K562 (cell line): ENCODE measurements around the gene CISD3. TPM values are rescaled to one million over a fixed set of nuclear protein-coding genes. Genes with fewer than 3 reads are reported as not detected.
A peak's percentile ranks its signal among the peaks of the same experiment; 100 is the strongest.

ENCODE experiments used
- BACH1 ChIP-seq: fragments of 200-800 bp; sonication (Bioruptor generic); IDR thresholded peaks from 2 replicates; pipeline ENCODE4 v1.6.1; 2016; ENCODE audit warnings: missing genetic modification characterization, missing compliant biosample characterization
- CAMTA2 ChIP-seq: fragments of 250-450 bp; sonication (Bioruptor Pico); conservative IDR thresholded peaks from 2 replicates; pipeline ENCODE4 v1.5.1; 2022
- CBFA2T3 ChIP-seq: fragments of 450-650 bp; IDR thresholded peaks from 2 replicates; pipeline ENCODE4 v1.6.1; 2017
- DDX20 ChIP-seq: fragments of 450-650 bp; IDR thresholded peaks from 2 replicates; pipeline ENCODE4 v1.6.1; 2016; ENCODE audit warnings: missing genetic modification characterization, low read depth, mild to moderate bottlenecking, missing compliant biosample characterization, moderate library complexity
- EP400 ChIP-seq: fragments of 450-650 bp; IDR thresholded peaks from 2 replicates; pipeline ENCODE4 v1.6.1; 2017; ENCODE audit warnings: antibody characterized with exemption, mild to moderate bottlenecking, moderate library complexity
- HBP1 ChIP-seq: fragments of 450-650 bp; formaldehyde crosslinking; IDR thresholded peaks from 2 replicates; pipeline ENCODE4 v1.4.0; 2022; ENCODE audit warnings: missing genetic modification characterization
- HNRNPLL ChIP-seq: fragments of 200-400 bp; formaldehyde crosslinking; IDR thresholded peaks from 2 replicates; pipeline ENCODE4 v1.6.1; 2017; ENCODE audit warnings: low read length, low read depth, mild to moderate bottlenecking; ENCODE audit not compliant: poor library complexity, severe bottlenecking
- IFI16 ChIP-seq: fragments of 250-450 bp; sonication (Bioruptor Pico); IDR thresholded peaks from 2 replicates; pipeline ENCODE4 v2.1.2; 2022; ENCODE audit warnings: mild to moderate bottlenecking, inconsistent platforms
- MEIS2 ChIP-seq: fragments of 450-650 bp; IDR thresholded peaks from 2 replicates; pipeline ENCODE4 v1.6.1; 2014; ENCODE audit warnings: mild to moderate bottlenecking; ENCODE audit not compliant: partially characterized antibody
- PTRF ChIP-seq: fragments of 450-650 bp; IDR thresholded peaks from 2 replicates; pipeline ENCODE4 v1.6.1; 2016; ENCODE audit warnings: mild to moderate bottlenecking, missing genetic modification characterization, missing compliant biosample characterization
- SIN3B ChIP-seq: fragments of 450-650 bp; IDR thresholded peaks from 2 replicates; pipeline ENCODE4 v1.6.1; 2017; ENCODE audit warnings: low read depth, mild to moderate bottlenecking, moderate library complexity
- STAT5A ChIP-seq: IDR thresholded peaks from 2 replicates; pipeline ENCODE4 v1.6.1; 2012; ENCODE audit warnings: low read length, inconsistent platforms, borderline replicate concordance
- TAF9B ChIP-seq: fragments of 450-650 bp; IDR thresholded peaks from 2 replicates; pipeline ENCODE4 v1.6.1; 2018; ENCODE audit warnings: mild to moderate bottlenecking; ENCODE audit not compliant: partially characterized antibody
- TGIF2 ChIP-seq: sonication (generic); formaldehyde crosslinking; IDR thresholded peaks from 2 replicates; pipeline ENCODE4 v1.8.1; 2022; ENCODE audit warnings: mild to moderate bottlenecking, missing genetic modification reagents, moderate library complexity
- XRCC4 ChIP-seq: IDR thresholded peaks from one replicate; pipeline ENCODE4 v1.6.1; 2011; ENCODE audit not compliant: insufficient read depth, insufficient read length; ENCODE audit errors: extremely low read depth
- ZNF3 ChIP-seq: fragments of 250-450 bp; sonication (Bioruptor Pico); IDR thresholded peaks from 2 replicates; pipeline ENCODE4 v1.5.0; 2021; ENCODE audit warnings: mild to moderate bottlenecking, moderate library complexity
- ZNF407 ChIP-seq: fragments of 450-650 bp; IDR thresholded peaks from 2 replicates; pipeline ENCODE4 v1.6.1; 2016; ENCODE audit warnings: low read depth
- ZNF699 ChIP-seq: fragments of 250-450 bp; sonication (Bioruptor Pico); IDR thresholded peaks from 2 replicates; pipeline ENCODE4 v1.8.0; 2021; ENCODE audit warnings: mild to moderate bottlenecking, moderate library complexity; ENCODE audit not compliant: insufficient replicate concordance
- ZNF707 ChIP-seq: fragments of 250-450 bp; sonication (Bioruptor Pico); conservative IDR thresholded peaks from 2 replicates; pipeline ENCODE4 v1.8.0; 2022; ENCODE audit warnings: inconsistent platforms, mild to moderate bottlenecking, moderate library complexity
- ZNF830 ChIP-seq: fragments of 250-450 bp; sonication (Bioruptor Pico); IDR thresholded peaks from 2 replicates; pipeline ENCODE4 v1.5.0; 2021; ENCODE audit warnings: mild to moderate bottlenecking
- polyA plus RNA-seq, 8 experiments: library from polyadenylated mRNA; depleted of rRNA in 4 of 8; stranded (reverse) in 5 of 8; unstranded in 3 of 8; fragments of >200 nt; fragmentation: Nextera tagmentation in 2 of 8; fragmentation: Illumina TruSeq in 1 of 8; extraction: Ambion mirVana in 2 of 8; extraction: Trizol in 1 of 8; gene quantifications; 2 replicates each; pipeline versions ENCODE4 v1.2.1 to v1.2.3, GENCODE V29; 2011 to 2014; ENCODE audit warnings: inconsistent platforms in 1 of 8, missing spikeins in 1 of 8
- total RNA-seq, 7 experiments: library from RNA; depleted of rRNA in 6 of 7; stranded (reverse); fragments of >200 nt in 6 of 7; fragmentation: Illumina TruSeq in 2 of 7; extraction: Trizol in 2 of 7; gene quantifications; 2 replicates each; pipeline versions ENCODE4 v1.2.1 to v1.2.3, GENCODE V29; 2011 to 2021; ENCODE audit warnings: low replicate concordance in 1 of 7

CISD3 gene
- total and polyA plus RNA-seq, 9 of the 15 experiments (the other 6 are each of a cell fraction or from before 2014, with no cell fraction given), result 5.0 to 60.7 (median 15.7) TPM

GRCh38 chr17:38752308-38753070, 22.3 kb downstream of the CISD3 start, which contains the start of gene PSMB3 (continued):
- TF ChIP-seq ZNF407 (no peak), EP400 (peak; percentile 97), SIN3B (peak; percentile 60; the same call in 1 of the 2 replicates), STAT5A (no peak), DDX20 (tag) (no peak), HBP1 (peak; percentile 95; the same call in 1 of the 2 replicates), CBFA2T3 (no peak), TGIF2 (CRISPR knock-in tag) (no peak), ZNF707 (no peak), ZNF3 (no peak), PTRF (no peak), ZNF699 (no peak), CAMTA2 (CRISPR knock-in tag) (no peak), ZNF830 (CRISPR knock-in tag) (no peak), MEIS2 (peak; percentile 47), IFI16 (CRISPR knock-in tag) (no peak), HNRNPLL (peak; percentile 58), XRCC4 (no peak), TAF9B (peak; percentile 78), BACH1 (no peak)
